Right atrium auricular region (tissue), 2 donors: ENCODE results near the gene TMEM38B. TPM values are rescaled to one million over a fixed set of nuclear protein-coding genes. Genes with fewer than 3 reads are reported as not detected.

Experiments
- DNase-seq: peaks from one replicate; pipeline ENCODE4 v3.0.0-alpha.2; 2019; ENCODE audit warnings: low spot score
- H3K27ac ChIP-seq, 2 donors: fragments of 200-600 bp; sonication (generic); 1 replicate in 1 of 2; 2 replicates in 1 of 2; pipeline ENCODE4 v1.5.1; 2016 to 2019
- H3K27me3 ChIP-seq, 2 donors: fragments of 200-600 bp; sonication (generic); one replicate each; pipeline versions ENCODE4 v1.5.1 to v1.6.0; 2017 to 2019
- H3K36me3 ChIP-seq: fragments of 200-600 bp; sonication (generic); one replicate; pipeline ENCODE4 v1.5.1; 2016
- H3K4me1 ChIP-seq, 2 donors: fragments of 200-600 bp; sonication (generic); one replicate each; pipeline versions ENCODE4 v1.5.1 to v1.6.0; 2017 to 2019
- H3K4me3 ChIP-seq, 2 donors: fragments of 200-600 bp; sonication (generic); 1 replicate in 1 of 2; 2 replicates in 1 of 2; pipeline ENCODE4 v1.5.1; 2017 to 2019; ENCODE audit warnings: mild to moderate bottlenecking in 1 of 2, moderate library complexity in 1 of 2
- H3K9me3 ChIP-seq, 2 donors: fragments of 200-600 bp; sonication (generic); one replicate each; pipeline ENCODE4 v1.5.1; 2019
- total RNA-seq, 2 donors: library from RNA; depleted of rRNA; stranded (reverse); fragments of >200 nt; gene quantifications; one replicate each; pipeline ENCODE4 v1.1.0, GENCODE V29; 2016
- TF ChIP-seq, protein P1 (sequence below), 2 donors: fragments of 200-600 bp; sonication (generic); IDR thresholded peaks; one replicate each; pipeline ENCODE4 v1.5.1; 2019; ENCODE audit warnings: antibody characterized with exemption in 2 of 2

Gene TMEM38B
- total RNA-seq, 2 donors from 2014 or later, result 38.1 to 56.7 TPM

DNA sequence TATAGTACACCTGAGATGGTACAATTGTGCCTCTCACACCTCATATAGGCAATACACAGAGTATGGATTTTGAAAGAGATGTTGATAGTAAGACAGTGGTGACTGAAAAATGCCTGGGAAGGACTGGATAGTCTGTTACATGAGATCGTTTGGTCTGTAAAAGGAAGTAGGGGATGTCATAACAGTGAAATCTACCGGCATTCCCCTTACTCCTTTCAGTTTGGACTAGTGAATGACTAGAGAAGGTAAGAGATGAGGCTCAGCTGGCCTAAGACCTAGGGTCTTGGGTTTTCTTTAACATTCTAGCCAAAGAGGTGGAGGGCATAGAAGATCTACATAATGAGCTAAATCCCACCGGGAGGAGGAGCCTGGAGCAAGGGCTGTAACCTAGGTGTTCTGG is 24.0 kb upstream of the TMEM38B start:
- Histone ChIP-seq H3K27ac (no peak overlapping the region), H3K36me3 (no peaks in the 10 kb centered on the region), H3K9me3 (no peaks in the 10 kb centered on the region), H3K4me3 (no peak overlapping the region), H3K27me3 (no peaks in the 10 kb centered on the region), H3K4me1 (no peaks in the 10 kb centered on the region)
- TF ChIP-seq, protein P1, sequence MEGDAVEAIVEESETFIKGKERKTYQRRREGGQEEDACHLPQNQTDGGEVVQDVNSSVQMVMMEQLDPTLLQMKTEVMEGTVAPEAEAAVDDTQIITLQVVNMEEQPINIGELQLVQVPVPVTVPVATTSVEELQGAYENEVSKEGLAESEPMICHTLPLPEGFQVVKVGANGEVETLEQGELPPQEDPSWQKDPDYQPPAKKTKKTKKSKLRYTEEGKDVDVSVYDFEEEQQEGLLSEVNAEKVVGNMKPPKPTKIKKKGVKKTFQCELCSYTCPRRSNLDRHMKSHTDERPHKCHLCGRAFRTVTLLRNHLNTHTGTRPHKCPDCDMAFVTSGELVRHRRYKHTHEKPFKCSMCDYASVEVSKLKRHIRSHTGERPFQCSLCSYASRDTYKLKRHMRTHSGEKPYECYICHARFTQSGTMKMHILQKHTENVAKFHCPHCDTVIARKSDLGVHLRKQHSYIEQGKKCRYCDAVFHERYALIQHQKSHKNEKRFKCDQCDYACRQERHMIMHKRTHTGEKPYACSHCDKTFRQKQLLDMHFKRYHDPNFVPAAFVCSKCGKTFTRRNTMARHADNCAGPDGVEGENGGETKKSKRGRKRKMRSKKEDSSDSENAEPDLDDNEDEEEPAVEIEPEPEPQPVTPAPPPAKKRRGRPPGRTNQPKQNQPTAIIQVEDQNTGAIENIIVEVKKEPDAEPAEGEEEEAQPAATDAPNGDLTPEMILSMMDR (IDR thresholded peaks at IDR 0.05), result no peak
- DNase-seq, result no peak

DNA sequence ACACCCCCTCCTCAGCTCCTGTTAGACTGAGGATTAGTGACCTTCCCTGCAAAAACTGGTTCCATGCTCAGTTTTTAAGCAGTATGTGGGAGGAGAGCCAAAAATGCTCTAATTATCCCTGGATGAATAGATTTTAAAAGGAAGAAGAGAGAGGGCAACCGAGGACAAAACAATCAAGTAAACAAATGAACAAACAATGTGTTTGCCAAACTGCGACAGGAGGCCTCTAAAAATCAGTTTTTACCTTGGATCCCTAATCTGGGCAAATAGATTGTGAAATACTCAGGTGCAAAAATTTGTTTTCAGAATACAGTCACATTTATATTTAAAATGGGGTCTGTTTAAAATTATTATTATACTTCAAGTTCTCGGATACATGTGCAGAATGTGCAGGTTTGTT is 23.6 kb upstream of the TMEM38B start:
- TF ChIP-seq, protein P1 (IDR thresholded peaks at IDR 0.05), result no peak
- H3K36me3 ChIP-seq, result no peaks in the 10 kb centered on the region
- DNase-seq, result no peak
- no peaks in the 10 kb centered on the region for H3K4me1 ChIP-seq
- no peaks in the 10 kb centered on the region for H3K27me3 ChIP-seq
- no peak overlapping the region for H3K4me3 ChIP-seq
- no peaks in the 10 kb centered on the region for H3K9me3 ChIP-seq
- no peak overlapping the region for H3K27ac ChIP-seq

DNA sequence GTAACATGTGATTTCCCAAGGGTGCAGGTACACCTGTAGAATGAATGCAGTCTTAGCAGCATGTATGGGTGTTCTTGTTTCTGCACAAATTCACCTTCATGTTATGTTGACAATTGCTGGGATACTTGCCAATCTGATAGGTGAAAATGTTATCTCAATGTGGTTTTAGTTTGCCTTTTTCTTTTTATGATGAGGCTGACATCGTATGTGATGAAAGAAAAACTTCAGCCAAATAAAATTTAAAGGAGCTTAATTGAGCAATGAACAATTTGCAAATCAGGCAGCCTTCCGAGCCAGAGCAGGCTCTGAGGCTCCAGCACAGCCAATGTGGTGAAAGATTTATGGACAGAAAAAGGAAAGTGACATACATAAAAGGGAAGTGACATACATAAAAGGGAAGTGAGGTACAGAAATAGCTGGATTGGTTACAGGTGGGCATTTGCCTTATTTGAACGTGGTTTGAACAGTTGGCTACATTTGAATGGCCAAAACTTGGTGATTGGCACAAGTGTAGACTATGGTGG is 21.6 kb upstream of the TMEM38B start:
- H3K36me3 ChIP-seq, result no peaks in the 10 kb centered on the region
- H3K27me3 ChIP-seq, result no peaks in the 10 kb centered on the region
- TF ChIP-seq, protein P1 (IDR thresholded peaks at IDR 0.05), result no peak
- H3K9me3 ChIP-seq, result no peaks in the 10 kb centered on the region
- H3K27ac ChIP-seq, result no peak overlapping the region
- H3K4me3 ChIP-seq, result no peak overlapping the region
- DNase-seq, result no peak
- H3K4me1 ChIP-seq, result no peaks in the 10 kb centered on the region

DNA sequence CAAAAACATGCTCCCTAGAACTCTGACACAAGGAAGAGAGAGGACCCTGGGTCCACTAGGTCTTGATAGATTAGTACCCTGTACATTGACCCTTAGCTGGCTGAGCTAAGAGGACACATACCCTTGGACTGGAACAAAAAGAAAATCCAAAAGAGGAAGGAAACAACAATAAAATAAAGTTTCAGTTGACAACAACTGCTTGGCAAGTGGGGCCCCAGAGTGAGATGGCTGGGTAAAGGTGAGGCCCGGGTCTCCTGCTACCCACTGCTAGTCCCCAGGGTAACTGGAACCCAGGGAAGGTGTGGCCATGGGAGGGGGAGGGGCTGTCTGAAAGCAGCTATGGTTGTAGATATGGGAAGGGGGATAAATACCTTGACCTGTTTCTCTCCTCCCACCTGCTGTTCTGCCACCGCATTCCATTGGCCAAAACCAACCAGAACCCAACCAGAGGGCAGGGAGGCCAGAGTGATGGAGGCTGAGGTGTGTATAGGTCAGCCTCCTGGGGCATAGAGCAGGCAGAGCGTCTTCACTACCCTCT is 20.4 kb upstream of the TMEM38B start:
- no peaks in the 10 kb centered on the region for H3K4me1 ChIP-seq
- TF ChIP-seq, protein P1 (IDR thresholded peaks at IDR 0.05), result no peak
- no peaks in the 10 kb centered on the region for H3K9me3 ChIP-seq
- H3K27me3 ChIP-seq, result no peaks in the 10 kb centered on the region
- no peak overlapping the region for H3K27ac ChIP-seq
- H3K4me3 ChIP-seq, result no peak overlapping the region
- DNase-seq, result no peak
- H3K36me3 ChIP-seq, result no peaks in the 10 kb centered on the region

DNA sequence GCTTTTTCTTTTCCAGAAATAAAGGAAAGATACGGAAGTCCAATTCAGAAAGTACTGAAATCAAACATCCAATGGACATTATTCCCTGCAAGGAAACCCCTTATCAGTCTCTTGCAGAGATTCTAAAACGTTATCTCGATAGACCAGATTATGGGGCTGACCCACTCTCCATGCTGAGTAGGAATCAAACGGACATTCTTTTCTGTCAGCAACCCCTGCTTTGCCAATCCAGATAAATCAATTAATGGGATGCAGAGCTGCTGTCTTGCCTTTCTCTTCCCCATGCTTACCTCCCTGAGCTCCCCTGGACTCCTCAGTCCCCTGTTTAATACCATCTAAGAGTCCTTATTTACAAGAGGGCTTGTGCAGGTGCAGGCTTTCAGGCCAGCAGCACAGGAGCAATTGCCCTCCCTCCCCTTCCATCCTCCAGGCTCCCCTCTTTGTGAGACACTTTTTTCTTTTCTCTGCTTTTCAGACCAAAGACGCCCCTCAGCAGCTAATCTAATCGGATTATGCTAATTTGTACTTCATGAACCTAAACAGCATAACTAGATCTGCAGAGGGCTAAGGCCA is 17.9 kb upstream of the TMEM38B start:
- no peaks in the 10 kb centered on the region for H3K27me3 ChIP-seq
- H3K36me3 ChIP-seq, result no peaks in the 10 kb centered on the region
- no peak overlapping the region for H3K4me3 ChIP-seq
- H3K4me1 ChIP-seq, result no peaks in the 10 kb centered on the region
- H3K9me3 ChIP-seq, result no peaks in the 10 kb centered on the region
- no peak for DNase-seq
- no peak overlapping the region for H3K27ac ChIP-seq
- TF ChIP-seq, protein P1 (IDR thresholded peaks at IDR 0.05), result no peak

DNA sequence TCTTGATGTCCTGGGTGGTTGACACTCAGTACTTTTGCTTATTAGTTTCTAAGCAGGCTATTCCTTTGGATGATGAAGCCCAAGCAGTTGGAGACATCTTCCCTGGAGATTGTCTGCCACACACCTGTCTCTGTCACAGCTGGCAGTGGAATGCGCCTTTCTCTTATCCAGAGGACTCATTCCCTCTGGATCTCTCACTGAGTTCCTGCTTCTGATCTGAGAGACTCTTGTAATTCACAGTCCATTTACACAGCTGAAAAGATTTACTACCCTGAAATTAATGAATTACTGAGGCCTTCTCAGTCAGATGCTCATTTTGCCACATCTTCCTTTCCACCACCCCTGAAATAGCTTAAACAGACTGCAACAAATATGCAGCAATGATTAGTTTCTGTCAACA is 16.2 kb upstream of the TMEM38B start:
- Histone ChIP-seq H3K4me1 (no peaks in the 10 kb centered on the region), H3K27ac (no peak overlapping the region), H3K9me3 (no peaks in the 10 kb centered on the region), H3K36me3 (no peaks in the 10 kb centered on the region), H3K27me3 (no peaks in the 10 kb centered on the region), H3K4me3 (no peak overlapping the region)
- TF ChIP-seq, protein P1 (IDR thresholded peaks at IDR 0.05), result no peak
- DNase-seq, result no peak
